ENCODE measurements around the gene CACNB2. TPM values are rescaled to one million over a fixed set of nuclear protein-coding genes. Genes with fewer than 3 reads are reported as not detected.

The CACNB2 gene
- total and polyA plus RNA-seq, 2 donors (not counting 3 experiments of a cell fraction or from before 2014, with no cell fraction given), result not detected

DNA sequence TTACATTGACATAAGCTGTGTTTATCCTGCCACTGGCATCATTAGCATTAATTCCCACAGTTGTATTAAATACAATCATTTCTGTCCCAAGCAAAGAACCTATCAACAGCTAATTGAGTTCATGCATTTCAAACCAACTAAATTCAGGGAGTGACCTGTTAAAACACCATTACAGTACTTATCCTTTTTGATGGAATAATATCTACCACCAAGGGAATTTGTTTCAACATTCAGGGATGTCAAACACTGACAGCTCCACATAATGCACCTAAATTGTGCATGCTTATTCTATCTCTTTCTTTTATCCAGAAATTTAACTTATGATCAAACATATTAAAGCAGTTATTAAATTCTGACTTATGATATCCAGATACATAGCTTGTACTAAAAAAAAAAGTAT is 374.3 kb downstream of the CACNB2 start:
- Histone ChIP-seq H3K27me3 (ENCODE audit: control insufficient read depth in 2 of 2, insufficient read depth in 2 of 2, low read length in 2 of 2) (no peaks in the 10 kb centered on the region), H4K20me1 (replicated peaks; ENCODE audit: control insufficient read depth, extremely low read depth, insufficient read depth, low read length) (no peaks in the 10 kb centered on the region), H3K9ac (replicated peaks; ENCODE audit: extremely low read depth, insufficient read depth, low read length) (no peak overlapping the region), H3K79me2 (ENCODE audit: control insufficient read depth, insufficient read depth, low read length) (no peaks in the 10 kb centered on the region), H3K4me1 (ENCODE audit: control insufficient read depth, extremely low read depth, insufficient read depth, low read length) (no peaks in the 10 kb centered on the region), H3K36me3 (ENCODE audit: control insufficient read depth in 2 of 2, extremely low read depth in 1 of 2, insufficient read depth in 2 of 2, low read length in 2 of 2) (no peaks in the 10 kb centered on the region), H3K4me3 (replicated peaks in 1 of 3; ENCODE audit: insufficient read depth in 1 of 3, low read depth in 1 of 3, low read length in 3 of 3) (no peak overlapping the region), H2AFZ (ENCODE audit: low read depth, low read length) (no peak overlapping the region), H3K27ac (ENCODE audit: insufficient read depth, low read depth, low read length) (no peak overlapping the region), H3K4me2 (ENCODE audit: insufficient read depth, low read length) (no peak overlapping the region), H3K9me1 (replicated peaks; ENCODE audit: control insufficient read depth, extremely low read depth, insufficient read depth, low read length) (no peaks in the 10 kb centered on the region), H3K9me3 (replicated peaks; ENCODE audit: control insufficient read depth, insufficient read depth, low read length) (no peaks in the 10 kb centered on the region)
- POLR2A ChIA-PET, result no interaction called here
- CTCF ChIA-PET, result interaction anchor here (0.6 kb wide), 1 partner anchor 178 kb away, joined by 4 read pairs; no protein-coding TSS in a partner anchor
- DNase-seq (ENCODE audit: low read depth, low spot score) (no peak), FAIRE-seq (no peak)
- dilution Hi-C loops (cut with MboI; ENCODE audit: extremely low pct_ligation_motif_present, low sequenced_read_pairs), result no loop called here
- no TSS peak for BruUV-seq (replicated peaks)
- TF ChIP-seq MAX (IDR thresholded peaks at IDR 0.05; ENCODE audit: insufficient read depth, insufficient read length), result no peak
- no peak for TF ChIP-seq JUN (IDR thresholded peaks at IDR 0.05; ENCODE audit: borderline replicate concordance, insufficient read depth, insufficient read length, low read depth)
- TF ChIP-seq FOS (IDR thresholded peaks at IDR 0.05; ENCODE audit: borderline replicate concordance, insufficient read depth, low read length), result no peak
- no peak for TF ChIP-seq POLR2AphosphoS5 (IDR thresholded peaks at IDR 0.05; ENCODE audit: insufficient read depth, low read depth, low read length)
- no peak for TF ChIP-seq POLR2A (IDR thresholded peaks at IDR 0.05; ENCODE audit: low read depth, low read length)
- TF ChIP-seq, protein P1, sequence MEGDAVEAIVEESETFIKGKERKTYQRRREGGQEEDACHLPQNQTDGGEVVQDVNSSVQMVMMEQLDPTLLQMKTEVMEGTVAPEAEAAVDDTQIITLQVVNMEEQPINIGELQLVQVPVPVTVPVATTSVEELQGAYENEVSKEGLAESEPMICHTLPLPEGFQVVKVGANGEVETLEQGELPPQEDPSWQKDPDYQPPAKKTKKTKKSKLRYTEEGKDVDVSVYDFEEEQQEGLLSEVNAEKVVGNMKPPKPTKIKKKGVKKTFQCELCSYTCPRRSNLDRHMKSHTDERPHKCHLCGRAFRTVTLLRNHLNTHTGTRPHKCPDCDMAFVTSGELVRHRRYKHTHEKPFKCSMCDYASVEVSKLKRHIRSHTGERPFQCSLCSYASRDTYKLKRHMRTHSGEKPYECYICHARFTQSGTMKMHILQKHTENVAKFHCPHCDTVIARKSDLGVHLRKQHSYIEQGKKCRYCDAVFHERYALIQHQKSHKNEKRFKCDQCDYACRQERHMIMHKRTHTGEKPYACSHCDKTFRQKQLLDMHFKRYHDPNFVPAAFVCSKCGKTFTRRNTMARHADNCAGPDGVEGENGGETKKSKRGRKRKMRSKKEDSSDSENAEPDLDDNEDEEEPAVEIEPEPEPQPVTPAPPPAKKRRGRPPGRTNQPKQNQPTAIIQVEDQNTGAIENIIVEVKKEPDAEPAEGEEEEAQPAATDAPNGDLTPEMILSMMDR (IDR thresholded peaks at IDR 0.05; ENCODE audit: extremely low read depth in 1 of 2, insufficient read depth in 1 of 2, low read depth in 1 of 2, low read length in 2 of 2), result no peak
- TF ChIP-seq MYC (IDR thresholded peaks at IDR 0.05; ENCODE audit: low read depth, low read length), result no peak
- no peak for TF ChIP-seq EZH2 (IDR thresholded peaks at IDR 0.05; ENCODE audit: borderline replicate concordance, low read depth, low read length, severe bottlenecking)
- TF ChIP-seq GATA2 (IDR thresholded peaks at IDR 0.05; ENCODE audit: insufficient read depth, insufficient read length, low read depth, low read length), result no peak
- intact Hi-C loops (cut with micrococcal nuclease), result no loop called here

Measured in endothelial cell of umbilical vein (primary cell).